Fibroblast of villous mesenchyme (primary cell): ENCODE measurements around the gene ARHGEF28. TPM values are rescaled to one million over a fixed set of nuclear protein-coding genes. Genes with fewer than 3 reads are reported as not detected.

Source experiments
- DNase-seq: peaks from one replicate; pipeline ENCODE4 v3.0.0-alpha.2; 2010; ENCODE audit warnings: low read depth
- H3K4me3 ChIP-seq: 2 replicates; pipeline ENCODE4 v1.5.1; 2011; ENCODE audit warnings: low read depth, mild to moderate bottlenecking, low read length
- total RNA-seq: library from RNA; depleted of rRNA; stranded (reverse); fragments of >200 nt; gene quantifications from 2 replicates; pipeline ENCODE4 v1.2.3, GENCODE V29; 2012
- TF ChIP-seq, protein P1 (sequence below): IDR thresholded peaks from 2 replicates; pipeline ENCODE4 v1.5.1; 2012; ENCODE audit warnings: low read depth, mild to moderate bottlenecking, low read length; ENCODE audit not compliant: insufficient read depth

Gene ARHGEF28
- total RNA-seq, 1 donor = 40.2 TPM

DNA sequence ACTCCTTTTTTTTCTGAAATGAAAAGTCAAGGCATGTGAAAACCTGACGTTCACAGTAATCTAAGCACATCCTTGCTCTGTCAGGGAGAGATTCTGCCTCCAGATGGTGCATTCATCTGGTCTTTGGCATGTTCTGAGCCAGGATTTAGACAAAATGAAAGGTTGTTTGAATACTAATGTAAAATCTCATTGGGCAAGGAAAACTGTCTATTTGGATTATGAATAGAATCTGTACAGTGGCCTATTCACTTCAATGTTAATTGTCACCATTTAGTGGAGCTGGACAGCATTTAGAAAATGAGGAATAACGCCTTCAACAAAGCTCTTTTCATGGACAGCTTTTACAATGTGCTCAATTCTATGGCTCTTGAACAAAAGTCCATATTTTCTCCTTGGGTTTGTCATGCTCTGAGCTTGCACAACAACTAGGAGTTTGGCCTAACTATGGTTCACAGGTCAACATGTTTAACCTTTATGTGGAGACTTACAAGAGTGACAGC lies 28.9 kb downstream of the ARHGEF28 start:
- no peak for DNase-seq
- no peak overlapping the region for H3K4me3 ChIP-seq
- TF ChIP-seq, protein P1, sequence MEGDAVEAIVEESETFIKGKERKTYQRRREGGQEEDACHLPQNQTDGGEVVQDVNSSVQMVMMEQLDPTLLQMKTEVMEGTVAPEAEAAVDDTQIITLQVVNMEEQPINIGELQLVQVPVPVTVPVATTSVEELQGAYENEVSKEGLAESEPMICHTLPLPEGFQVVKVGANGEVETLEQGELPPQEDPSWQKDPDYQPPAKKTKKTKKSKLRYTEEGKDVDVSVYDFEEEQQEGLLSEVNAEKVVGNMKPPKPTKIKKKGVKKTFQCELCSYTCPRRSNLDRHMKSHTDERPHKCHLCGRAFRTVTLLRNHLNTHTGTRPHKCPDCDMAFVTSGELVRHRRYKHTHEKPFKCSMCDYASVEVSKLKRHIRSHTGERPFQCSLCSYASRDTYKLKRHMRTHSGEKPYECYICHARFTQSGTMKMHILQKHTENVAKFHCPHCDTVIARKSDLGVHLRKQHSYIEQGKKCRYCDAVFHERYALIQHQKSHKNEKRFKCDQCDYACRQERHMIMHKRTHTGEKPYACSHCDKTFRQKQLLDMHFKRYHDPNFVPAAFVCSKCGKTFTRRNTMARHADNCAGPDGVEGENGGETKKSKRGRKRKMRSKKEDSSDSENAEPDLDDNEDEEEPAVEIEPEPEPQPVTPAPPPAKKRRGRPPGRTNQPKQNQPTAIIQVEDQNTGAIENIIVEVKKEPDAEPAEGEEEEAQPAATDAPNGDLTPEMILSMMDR = no peak

GRCh38 chr5:73655521-73656160 lies 29.6 kb downstream of the ARHGEF28 start:
- peak; percentile 24 for DNase-seq
- TF ChIP-seq, protein P1 = no peak
- H3K4me3 ChIP-seq = no peak overlapping the region

DNA sequence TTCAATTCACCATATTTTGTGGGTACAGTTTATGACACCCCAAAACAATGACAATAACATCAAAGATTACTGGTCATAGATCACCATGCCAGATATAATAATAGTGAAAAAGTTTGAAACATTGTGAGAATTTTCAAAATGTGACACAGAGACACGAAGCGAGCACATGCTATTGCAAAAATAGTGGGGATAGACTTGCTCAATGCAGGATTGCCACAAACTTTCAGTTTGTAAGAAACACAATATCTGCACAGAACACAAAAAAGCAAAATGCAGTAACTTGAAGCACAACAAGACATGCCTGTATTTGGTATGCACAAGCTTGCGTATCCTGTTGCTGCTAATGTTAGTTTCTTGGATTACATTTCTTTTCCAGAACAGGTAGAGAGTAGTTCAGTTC lies 35.8 kb downstream of the ARHGEF28 start:
- no peak for DNase-seq
- TF ChIP-seq, protein P1 = no peak
- no peak overlapping the region for H3K4me3 ChIP-seq

- TF ChIP-seq, protein P1 = no peak
- DNase-seq = no peak
- H3K4me3 ChIP-seq = no peak overlapping the region
Measured at GRCh38 chr5:73663161-73663859, 37.3 kb downstream of the ARHGEF28 start.

DNA sequence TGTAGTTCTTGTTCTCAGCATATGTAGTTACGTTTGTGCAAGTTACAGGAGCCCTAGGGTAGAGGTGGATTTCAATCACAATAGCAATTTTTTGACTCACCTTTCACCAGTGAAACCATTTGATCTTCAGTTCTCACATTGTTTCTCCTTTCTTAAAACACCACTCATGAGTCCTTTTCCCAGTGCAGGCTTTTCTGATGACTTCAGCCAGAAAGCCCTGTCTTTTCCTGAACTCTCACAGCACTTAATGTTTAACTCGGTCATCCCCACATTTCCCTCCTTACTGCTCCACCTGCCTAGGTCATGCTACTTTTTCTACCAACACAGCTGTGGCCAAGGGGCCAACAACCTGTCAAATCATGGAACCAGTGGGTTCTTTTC lies 37.9 kb downstream of the ARHGEF28 start:
- DNase-seq = no peak
- TF ChIP-seq, protein P1 = no peak

GRCh38 chr5:73664796-73665195 lies 38.8 kb downstream of the ARHGEF28 start:
- DNase-seq = no peak
- H3K4me3 ChIP-seq = no peak overlapping the region
- TF ChIP-seq, protein P1 = no peak

More for the DNA sequence above, 37.9 kb downstream of the ARHGEF28 start:
- no peak overlapping the region for H3K4me3 ChIP-seq
